ENCODE data around the gene TNXB.

TNXB gene

DNA sequence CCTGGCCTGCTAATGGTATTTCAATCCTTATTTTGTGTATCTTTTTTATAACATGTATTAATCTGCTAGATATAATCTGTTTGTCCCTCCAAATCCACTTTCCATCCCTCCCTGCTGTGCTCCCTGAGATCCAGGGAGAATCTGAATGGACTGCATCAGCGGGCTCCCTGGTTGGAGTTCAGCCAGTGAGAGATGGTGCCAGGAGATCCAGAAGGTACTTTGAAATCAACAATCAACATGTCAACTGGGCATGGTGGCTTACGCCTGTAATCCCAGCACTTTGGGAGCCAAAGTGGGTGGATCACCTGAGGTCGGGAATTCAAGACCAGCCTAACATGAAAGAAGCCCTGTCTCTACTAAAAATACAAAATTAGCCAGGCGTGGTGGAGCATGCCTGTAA is 14.5 kb upstream of the TNXB start:
- TF ChIP-seq, protein P1, sequence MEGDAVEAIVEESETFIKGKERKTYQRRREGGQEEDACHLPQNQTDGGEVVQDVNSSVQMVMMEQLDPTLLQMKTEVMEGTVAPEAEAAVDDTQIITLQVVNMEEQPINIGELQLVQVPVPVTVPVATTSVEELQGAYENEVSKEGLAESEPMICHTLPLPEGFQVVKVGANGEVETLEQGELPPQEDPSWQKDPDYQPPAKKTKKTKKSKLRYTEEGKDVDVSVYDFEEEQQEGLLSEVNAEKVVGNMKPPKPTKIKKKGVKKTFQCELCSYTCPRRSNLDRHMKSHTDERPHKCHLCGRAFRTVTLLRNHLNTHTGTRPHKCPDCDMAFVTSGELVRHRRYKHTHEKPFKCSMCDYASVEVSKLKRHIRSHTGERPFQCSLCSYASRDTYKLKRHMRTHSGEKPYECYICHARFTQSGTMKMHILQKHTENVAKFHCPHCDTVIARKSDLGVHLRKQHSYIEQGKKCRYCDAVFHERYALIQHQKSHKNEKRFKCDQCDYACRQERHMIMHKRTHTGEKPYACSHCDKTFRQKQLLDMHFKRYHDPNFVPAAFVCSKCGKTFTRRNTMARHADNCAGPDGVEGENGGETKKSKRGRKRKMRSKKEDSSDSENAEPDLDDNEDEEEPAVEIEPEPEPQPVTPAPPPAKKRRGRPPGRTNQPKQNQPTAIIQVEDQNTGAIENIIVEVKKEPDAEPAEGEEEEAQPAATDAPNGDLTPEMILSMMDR (IDR thresholded peaks at IDR 0.05), result no peak

DNA sequence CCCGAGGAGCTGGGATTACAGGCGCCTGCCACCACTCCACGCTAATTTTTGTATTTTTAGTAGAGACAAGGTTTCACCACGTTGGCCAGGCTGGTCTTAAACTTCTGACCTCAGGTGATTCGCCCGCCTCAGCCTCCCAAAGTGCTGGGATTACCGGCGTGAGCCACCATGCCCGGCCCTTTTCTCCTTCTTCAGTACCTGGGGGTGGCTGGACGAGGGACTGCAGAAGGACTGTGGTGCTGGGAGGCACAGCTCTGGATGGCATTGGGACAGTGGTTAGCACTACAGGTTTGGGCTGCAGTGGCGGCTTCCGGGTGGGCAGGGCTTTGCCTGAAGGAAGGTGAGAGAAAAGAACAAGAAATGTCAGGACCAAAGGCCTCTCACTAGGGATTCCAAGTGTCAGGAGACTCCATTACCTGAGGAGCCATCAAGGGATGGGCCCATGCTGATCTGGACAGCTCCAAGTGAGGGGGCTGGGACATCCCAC is 11.5 kb upstream of the TNXB start:
- TF ChIP-seq, protein P1 (IDR thresholded peaks at IDR 0.05), result no peak

GRCh38 chr6:32118782-32119628 is 9.9 kb upstream of the TNXB start:
- TF ChIP-seq, protein P1 (IDR thresholded peaks at IDR 0.05), result peak; percentile 90

DNA sequence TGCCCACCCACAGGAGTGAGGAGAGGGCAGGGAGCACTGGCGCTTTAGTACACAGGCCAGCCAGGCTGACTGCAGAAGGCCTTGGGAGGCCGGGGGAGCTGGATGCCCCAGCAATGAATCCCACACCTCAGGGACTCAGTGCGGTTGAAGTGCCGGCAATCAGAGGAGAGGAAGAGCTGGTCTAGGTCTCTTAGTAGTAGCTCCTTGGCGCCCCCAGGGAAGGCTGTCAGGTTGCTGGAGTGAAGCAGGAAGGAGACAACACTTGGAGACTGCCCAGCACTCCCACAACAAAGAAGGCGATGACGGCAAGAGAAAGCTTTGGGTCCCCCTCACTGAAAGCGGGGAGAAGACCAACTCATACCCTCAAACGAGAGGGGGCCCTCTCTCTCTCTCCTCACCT is 8.3 kb upstream of the TNXB start:
- TF ChIP-seq, protein P1 (IDR thresholded peaks at IDR 0.05), result no peak

- TF ChIP-seq, protein P1 (IDR thresholded peaks at IDR 0.05), result peak; percentile 40
These were observed 7.5 kb upstream of the TNXB start for GRCh38 chr6:32116674-32117073.

DNA sequence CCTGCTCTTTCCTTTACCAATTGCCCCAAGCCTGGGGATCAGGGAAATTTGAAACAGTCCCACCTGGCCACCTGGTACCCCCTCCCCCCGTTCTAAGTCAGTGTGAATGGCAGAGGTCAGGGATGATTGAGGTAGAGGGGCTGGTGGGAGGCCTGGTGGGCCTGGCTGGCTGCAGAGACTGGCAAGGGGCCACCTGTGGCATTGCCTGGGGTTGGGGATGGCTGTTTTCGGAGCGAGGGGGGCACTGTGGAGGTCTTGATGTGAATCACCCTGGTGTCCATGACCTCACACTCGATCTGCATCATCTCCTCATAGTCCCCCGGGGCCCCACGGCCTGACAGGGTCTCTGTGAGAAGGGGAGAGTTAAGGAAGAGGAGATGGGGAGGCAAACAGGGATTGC is 6.5 kb upstream of the TNXB start:
- TF ChIP-seq, protein P1 (IDR thresholded peaks at IDR 0.05), result no peak

GRCh38 chr6:32114796-32115195 is 5.7 kb upstream of the TNXB start:
- TF ChIP-seq, protein P1 (IDR thresholded peaks at IDR 0.05), result no peak
